HEK293 (cell line): ENCODE data around the gene MOGAT3.

Source experiments
- CTCF ChIA-PET: fragments of 350-600 bp; formaldehyde crosslinking; extraction: SDS; loops from one replicate; lab custom pipeline; 2021; ENCODE audit warnings: antibody characterized with exemption; lab: Yijun Ruan, JAX
- POLR2A ChIA-PET: fragments of 300-600 bp; formaldehyde crosslinking; extraction: SDS; loops from one replicate; lab custom pipeline; 2020; ENCODE audit warnings: antibody characterized with exemption, inconsistent platforms; lab: Yijun Ruan, JAX
- H3K27ac ChIP-seq: fragments of 200-500 bp; sonication (Bioruptor generic); 2 replicates; pipeline ENCODE4 v1.5.1; 2014; ENCODE audit warnings: low read depth, low read length, control low read depth, inconsistent platforms; ENCODE audit errors: extremely low read depth
- H3K36me3 ChIP-seq, 2 experiments: fragments of 200-500 bp in 1 of 2; sonication (Bioruptor generic) in 1 of 2; 1 replicate in 1 of 2; 2 replicates in 1 of 2; pipeline ENCODE4 v1.5.1; 2014 to 2017; ENCODE audit warnings: inconsistent platforms in 2 of 2, low read length in 2 of 2; ENCODE audit not compliant: control insufficient read depth in 2 of 2, insufficient read depth in 1 of 2
- H3K4me1 ChIP-seq: fragments of 200-500 bp; sonication (Bioruptor generic); 2 replicates; pipeline ENCODE4 v1.5.1; 2014; ENCODE audit warnings: mild to moderate bottlenecking, low read length, inconsistent platforms; ENCODE audit not compliant: control insufficient read depth, insufficient read depth
- H3K4me3 ChIP-seq: 2 replicates; pipeline ENCODE4 v1.5.1; 2011; ENCODE audit warnings: low read depth, mild to moderate bottlenecking, control low read depth, low read length, moderate library complexity
- H3K9me3 ChIP-seq: fragments of 200-500 bp; sonication (Bioruptor generic); 2 replicates; pipeline ENCODE4 v1.5.1; 2014; ENCODE audit warnings: low read depth, low read length, inconsistent platforms; ENCODE audit not compliant: control insufficient read depth, insufficient read depth
- AEBP2 ChIP-seq: fragments of 450-650 bp; formaldehyde crosslinking; IDR thresholded peaks from 2 replicates; pipeline ENCODE4 v1.5.1; 2016; ENCODE audit warnings: missing biosample characterization, missing genetic modification characterization, borderline replicate concordance
- FEZF1 ChIP-seq: fragments of 450-650 bp; formaldehyde crosslinking; IDR thresholded peaks from 2 replicates; pipeline ENCODE4 v1.5.1; 2016; ENCODE audit warnings: missing biosample characterization, missing genetic modification characterization
- GLI2 ChIP-seq: fragments of 450-650 bp; formaldehyde crosslinking; IDR thresholded peaks from 2 replicates; pipeline ENCODE4; 2017; ENCODE audit warnings: missing biosample characterization, missing genetic modification characterization, low read depth, borderline replicate concordance
- HOXC10 ChIP-seq: sonication (generic); formaldehyde crosslinking; IDR thresholded peaks from 2 replicates; pipeline ENCODE4 v1.8.1; 2023; ENCODE audit warnings: mild to moderate bottlenecking, missing genetic modification reagents
- PATZ1 ChIP-seq: fragments of 450-650 bp; formaldehyde crosslinking; IDR thresholded peaks from 2 replicates; pipeline ENCODE4 v1.5.1; 2016; ENCODE audit warnings: missing biosample characterization, missing genetic modification characterization
- REPIN1 ChIP-seq: fragments of 450-650 bp; formaldehyde crosslinking; IDR thresholded peaks from 2 replicates; pipeline ENCODE4 v1.5.1; 2017; ENCODE audit warnings: missing biosample characterization, missing genetic modification characterization, low read depth
- ZBTB26 ChIP-seq: fragments of 450-650 bp; formaldehyde crosslinking; optimal IDR thresholded peaks from 2 replicates; pipeline ENCODE3; 2016; ENCODE audit warnings: missing biosample characterization, mild to moderate bottlenecking, missing genetic modification characterization
- ZIC2 ChIP-seq: fragments of 450-650 bp; formaldehyde crosslinking; IDR thresholded peaks from 2 replicates; pipeline ENCODE4 v1.5.1; 2016; ENCODE audit warnings: missing biosample characterization, missing genetic modification characterization
- ZNF16 ChIP-seq: fragments of 450-650 bp; formaldehyde crosslinking; IDR thresholded peaks from 2 replicates; pipeline ENCODE4 v1.5.1; 2016; ENCODE audit warnings: low read depth, missing biosample characterization, missing genetic modification characterization
- ZNF280C ChIP-seq: fragments of 450-650 bp; formaldehyde crosslinking; IDR thresholded peaks from 2 replicates; pipeline ENCODE4 v1.5.1; 2016; ENCODE audit warnings: missing biosample characterization, missing genetic modification characterization
- ZNF501 ChIP-seq: fragments of 450-650 bp; formaldehyde crosslinking; IDR thresholded peaks from 2 replicates; pipeline ENCODE4 v1.5.1; 2016; ENCODE audit warnings: missing biosample characterization, missing genetic modification characterization
- ZNF629 ChIP-seq: fragments of 450-650 bp; formaldehyde crosslinking; IDR thresholded peaks from 2 replicates; pipeline ENCODE4 v1.5.1; 2017; ENCODE audit warnings: missing biosample characterization, missing genetic modification characterization
- ZNF837 ChIP-seq: fragments of 450-650 bp; formaldehyde crosslinking; IDR thresholded peaks from 2 replicates; pipeline ENCODE4 v1.5.1; 2016; ENCODE audit warnings: missing biosample characterization, missing genetic modification characterization
- TF ChIP-seq, protein P1 (sequence below): fragments of 450-650 bp; formaldehyde crosslinking; IDR thresholded peaks from 2 replicates; pipeline ENCODE4 v1.5.1; 2016; ENCODE audit warnings: missing biosample characterization, missing genetic modification characterization, low read depth
- TF ChIP-seq, protein P2 (sequence below): fragments of 450-650 bp; formaldehyde crosslinking; IDR thresholded peaks from 2 replicates; pipeline ENCODE4 v1.5.1; 2016; ENCODE audit warnings: missing biosample characterization, missing genetic modification characterization
- TF ChIP-seq, protein P3 (sequence below): fragments of 450-650 bp; formaldehyde crosslinking; IDR thresholded peaks from 2 replicates; pipeline ENCODE4 v1.5.1; 2016; ENCODE audit warnings: missing biosample characterization, missing genetic modification characterization
- TF ChIP-seq, protein P4 (sequence below): fragments of 450-650 bp; formaldehyde crosslinking; IDR thresholded peaks from 2 replicates; pipeline ENCODE4 v1.5.1; 2016; ENCODE audit warnings: missing biosample characterization, missing genetic modification characterization
- TF ChIP-seq, protein P5 (sequence below): fragments of 450-650 bp; formaldehyde crosslinking; IDR thresholded peaks from 2 replicates; pipeline ENCODE4 v1.5.1; 2017; ENCODE audit warnings: missing biosample characterization, missing genetic modification characterization

MOGAT3 gene

DNA sequence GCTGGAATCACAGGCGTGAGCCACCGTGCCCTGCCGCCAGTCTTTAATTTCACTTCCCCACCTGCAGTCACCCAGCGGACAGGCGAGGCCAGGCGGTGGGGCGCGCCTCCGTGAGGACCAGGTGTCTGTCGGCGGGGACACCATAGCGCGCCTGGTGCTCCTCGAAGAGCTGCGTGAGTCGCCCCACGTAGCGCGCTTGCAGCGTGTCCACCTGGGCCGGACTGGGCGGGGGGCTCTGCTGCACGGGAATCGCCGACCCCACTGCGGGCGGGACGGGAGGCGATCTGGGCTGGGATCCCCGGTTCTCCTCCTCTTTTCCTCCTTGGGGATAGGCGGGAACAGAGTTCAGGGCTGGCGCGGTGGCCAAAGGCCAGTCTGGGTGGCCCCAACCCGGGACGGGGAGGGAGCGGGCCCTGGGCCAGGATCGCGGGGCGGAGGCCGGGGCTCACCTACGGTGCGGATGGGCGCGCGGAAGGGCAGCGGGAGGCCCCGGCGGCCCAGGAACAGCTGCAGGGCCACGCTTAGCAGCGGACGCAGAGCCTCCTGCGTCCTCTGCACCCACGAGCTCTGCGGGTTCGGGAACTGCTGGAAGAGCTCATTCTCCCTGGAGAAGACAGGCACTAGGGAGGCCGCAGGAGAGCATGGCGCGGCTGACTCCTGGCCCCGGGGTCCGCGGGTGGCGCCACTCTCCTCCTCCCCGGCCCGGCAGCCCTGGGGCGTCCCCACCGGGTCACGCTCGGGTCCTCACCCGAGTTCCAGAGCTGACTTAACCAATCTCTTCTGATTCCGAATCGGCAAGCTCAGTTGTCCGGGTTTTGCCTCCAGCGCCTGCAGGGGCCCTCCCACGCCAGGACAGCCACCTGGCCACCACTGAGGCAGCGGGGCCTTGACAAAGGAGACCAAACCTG lies 1.1 kb upstream of the MOGAT3 start:
- Histone ChIP-seq H3K27ac (no peak overlapping the region), H3K9me3 (no peaks in the 10 kb centered on the region), H3K4me1 (no peaks in the 10 kb centered on the region), H3K4me3 (no peak overlapping the region), H3K36me3 (no peaks in the 10 kb centered on the region)
- CTCF ChIA-PET = interaction anchor here (3.2 kb wide), 1 partner anchor 9 kb away, joined by 17 read pairs; no protein-coding TSS in a partner anchor
- POLR2A ChIA-PET = interaction anchor here (0.6 to 1.5 kb wide), 2 partner anchors 16 to 120 kb away, joined by 3 to 6 read pairs; partner anchors contain the start of genes IFT22, PLOD3 and ZNHIT1
- no peak for TF ChIP-seq AEBP2 (tag by site-specific recombination)
- no peak for TF ChIP-seq ZIC2 (tag by site-specific recombination)
- TF ChIP-seq, protein P1, sequence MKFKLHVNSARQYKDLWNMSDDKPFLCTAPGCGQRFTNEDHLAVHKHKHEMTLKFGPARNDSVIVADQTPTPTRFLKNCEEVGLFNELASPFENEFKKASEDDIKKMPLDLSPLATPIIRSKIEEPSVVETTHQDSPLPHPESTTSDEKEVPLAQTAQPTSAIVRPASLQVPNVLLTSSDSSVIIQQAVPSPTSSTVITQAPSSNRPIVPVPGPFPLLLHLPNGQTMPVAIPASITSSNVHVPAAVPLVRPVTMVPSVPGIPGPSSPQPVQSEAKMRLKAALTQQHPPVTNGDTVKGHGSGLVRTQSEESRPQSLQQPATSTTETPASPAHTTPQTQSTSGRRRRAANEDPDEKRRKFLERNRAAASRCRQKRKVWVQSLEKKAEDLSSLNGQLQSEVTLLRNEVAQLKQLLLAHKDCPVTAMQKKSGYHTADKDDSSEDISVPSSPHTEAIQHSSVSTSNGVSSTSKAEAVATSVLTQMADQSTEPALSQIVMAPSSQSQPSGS (tag by site-specific recombination) = no peak
- no peak for TF ChIP-seq ZNF16 (tag by site-specific recombination)
- TF ChIP-seq ZNF280C (tag by site-specific recombination) = no peak
- TF ChIP-seq, protein P2, sequence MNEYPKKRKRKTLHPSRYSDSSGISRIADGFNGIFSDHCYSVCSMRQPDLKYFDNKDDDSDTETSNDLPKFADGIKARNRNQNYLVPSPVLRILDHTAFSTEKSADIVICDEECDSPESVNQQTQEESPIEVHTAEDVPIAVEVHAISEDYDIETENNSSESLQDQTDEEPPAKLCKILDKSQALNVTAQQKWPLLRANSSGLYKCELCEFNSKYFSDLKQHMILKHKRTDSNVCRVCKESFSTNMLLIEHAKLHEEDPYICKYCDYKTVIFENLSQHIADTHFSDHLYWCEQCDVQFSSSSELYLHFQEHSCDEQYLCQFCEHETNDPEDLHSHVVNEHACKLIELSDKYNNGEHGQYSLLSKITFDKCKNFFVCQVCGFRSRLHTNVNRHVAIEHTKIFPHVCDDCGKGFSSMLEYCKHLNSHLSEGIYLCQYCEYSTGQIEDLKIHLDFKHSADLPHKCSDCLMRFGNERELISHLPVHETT (tag by site-specific recombination) = no peak
- TF ChIP-seq FEZF1 (tag by site-specific recombination) = no peak
- no peak for TF ChIP-seq REPIN1 (tag by site-specific recombination)
- TF ChIP-seq ZNF501 = no peak
- TF ChIP-seq GLI2 = no peak
- TF ChIP-seq PATZ1 (tag by site-specific recombination) = no peak
- no peak for TF ChIP-seq HOXC10
- TF ChIP-seq, protein P3, sequence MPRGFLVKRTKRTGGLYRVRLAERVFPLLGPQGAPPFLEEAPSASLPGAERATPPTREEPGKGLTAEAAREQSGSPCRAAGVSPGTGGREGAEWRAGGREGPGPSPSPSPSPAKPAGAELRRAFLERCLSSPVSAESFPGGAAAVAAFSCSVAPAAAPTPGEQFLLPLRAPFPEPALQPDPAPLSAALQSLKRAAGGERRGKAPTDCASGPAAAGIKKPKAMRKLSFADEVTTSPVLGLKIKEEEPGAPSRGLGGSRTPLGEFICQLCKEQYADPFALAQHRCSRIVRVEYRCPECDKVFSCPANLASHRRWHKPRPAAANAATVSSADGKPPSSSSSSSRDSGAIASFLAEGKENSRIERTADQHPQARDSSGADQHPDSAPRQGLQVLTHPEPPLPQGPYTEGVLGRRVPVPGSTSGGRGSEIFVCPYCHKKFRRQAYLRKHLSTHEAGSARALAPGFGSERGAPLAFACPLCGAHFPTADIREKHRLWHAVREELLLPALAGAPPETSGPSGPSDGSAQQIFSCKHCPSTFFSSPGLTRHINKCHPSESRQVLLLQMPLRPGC (tag by site-specific recombination) = no peak
- TF ChIP-seq ZNF837 = no peak
- TF ChIP-seq, protein P4, sequence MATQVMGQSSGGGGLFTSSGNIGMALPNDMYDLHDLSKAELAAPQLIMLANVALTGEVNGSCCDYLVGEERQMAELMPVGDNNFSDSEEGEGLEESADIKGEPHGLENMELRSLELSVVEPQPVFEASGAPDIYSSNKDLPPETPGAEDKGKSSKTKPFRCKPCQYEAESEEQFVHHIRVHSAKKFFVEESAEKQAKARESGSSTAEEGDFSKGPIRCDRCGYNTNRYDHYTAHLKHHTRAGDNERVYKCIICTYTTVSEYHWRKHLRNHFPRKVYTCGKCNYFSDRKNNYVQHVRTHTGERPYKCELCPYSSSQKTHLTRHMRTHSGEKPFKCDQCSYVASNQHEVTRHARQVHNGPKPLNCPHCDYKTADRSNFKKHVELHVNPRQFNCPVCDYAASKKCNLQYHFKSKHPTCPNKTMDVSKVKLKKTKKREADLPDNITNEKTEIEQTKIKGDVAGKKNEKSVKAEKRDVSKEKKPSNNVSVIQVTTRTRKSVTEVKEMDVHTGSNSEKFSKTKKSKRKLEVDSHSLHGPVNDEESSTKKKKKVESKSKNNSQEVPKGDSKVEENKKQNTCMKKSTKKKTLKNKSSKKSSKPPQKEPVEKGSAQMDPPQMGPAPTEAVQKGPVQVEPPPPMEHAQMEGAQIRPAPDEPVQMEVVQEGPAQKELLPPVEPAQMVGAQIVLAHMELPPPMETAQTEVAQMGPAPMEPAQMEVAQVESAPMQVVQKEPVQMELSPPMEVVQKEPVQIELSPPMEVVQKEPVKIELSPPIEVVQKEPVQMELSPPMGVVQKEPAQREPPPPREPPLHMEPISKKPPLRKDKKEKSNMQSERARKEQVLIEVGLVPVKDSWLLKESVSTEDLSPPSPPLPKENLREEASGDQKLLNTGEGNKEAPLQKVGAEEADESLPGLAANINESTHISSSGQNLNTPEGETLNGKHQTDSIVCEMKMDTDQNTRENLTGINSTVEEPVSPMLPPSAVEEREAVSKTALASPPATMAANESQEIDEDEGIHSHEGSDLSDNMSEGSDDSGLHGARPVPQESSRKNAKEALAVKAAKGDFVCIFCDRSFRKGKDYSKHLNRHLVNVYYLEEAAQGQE (tag by site-specific recombination) = no peak
- TF ChIP-seq, protein P5, sequence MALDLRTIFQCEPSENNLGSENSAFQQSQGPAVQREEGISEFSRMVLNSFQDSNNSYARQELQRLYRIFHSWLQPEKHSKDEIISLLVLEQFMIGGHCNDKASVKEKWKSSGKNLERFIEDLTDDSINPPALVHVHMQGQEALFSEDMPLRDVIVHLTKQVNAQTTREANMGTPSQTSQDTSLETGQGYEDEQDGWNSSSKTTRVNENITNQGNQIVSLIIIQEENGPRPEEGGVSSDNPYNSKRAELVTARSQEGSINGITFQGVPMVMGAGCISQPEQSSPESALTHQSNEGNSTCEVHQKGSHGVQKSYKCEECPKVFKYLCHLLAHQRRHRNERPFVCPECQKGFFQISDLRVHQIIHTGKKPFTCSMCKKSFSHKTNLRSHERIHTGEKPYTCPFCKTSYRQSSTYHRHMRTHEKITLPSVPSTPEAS (tag by site-specific recombination) = no peak
- no peak for TF ChIP-seq ZBTB26 (tag by site-specific recombination)
- no peak for TF ChIP-seq ZNF629
